Vagina (tissue), 2 donors: Measurements from ENCODE around the gene FAM114A2.

Experiments used
- CTCF ChIP-seq, 3 experiments: fragments of 450-650 bp in 2 of 3; fragments of 200-600 bp in 1 of 3; sonication (generic) in 1 of 3; IDR thresholded peaks; one replicate each; pipeline ENCODE4 v1.5.1; 2017 to 2019; ENCODE audit warnings: antibody characterized with exemption in 3 of 3, mild to moderate bottlenecking in 2 of 3, moderate library complexity in 2 of 3
- POLR2AphosphoS5 ChIP-seq, 2 donors: sonication (generic); formaldehyde crosslinking; IDR thresholded peaks; one replicate each; pipeline ENCODE4 v1.9.0; 2017; ENCODE audit warnings: antibody characterized with exemption in 2 of 2, mild to moderate bottlenecking in 2 of 2, low read depth in 1 of 2; ENCODE audit not compliant: insufficient read depth in 1 of 2

GRCh38 chr5:153983885-153984284 lies 54.8 kb downstream of the FAM114A2 start:
- TF ChIP-seq CTCF (IDR thresholded peaks at IDR 0.05) (no peak), POLR2AphosphoS5 (IDR thresholded peaks at IDR 0.05; ENCODE audit: insufficient read depth in 1 of 2, low read depth in 1 of 2) (no peak)
